Esophagus squamous epithelium (tissue), 5 donors: ENCODE data around the gene TLCD3A. TPM values are rescaled to one million over a fixed set of nuclear protein-coding genes. Genes with fewer than 3 reads are reported as not detected.

Source experiments
- DNase-seq: peaks from one replicate; lab custom pipeline; 2025; lab: John Stamatoyannopoulos, UW
- H3K27ac ChIP-seq, 4 donors: fragments of 200-600 bp; sonication (generic); one replicate each; pipeline ENCODE4 v1.5.1; 2016 to 2019; ENCODE audit warnings: mild to moderate bottlenecking in 1 of 4
- H3K27me3 ChIP-seq, 4 donors: fragments of 200-600 bp; sonication (generic); 1 replicate in 3 of 4; 2 replicates in 1 of 4; pipeline versions ENCODE4 v1.5.1 to v1.6.0; 2017 to 2021; ENCODE audit warnings: antibody characterized with exemption in 1 of 4
- H3K36me3 ChIP-seq, 3 donors: fragments of 200-600 bp; sonication (generic); one replicate each; pipeline ENCODE4 v1.5.1; 2016 to 2019
- H3K4me1 ChIP-seq, 3 donors: fragments of 200-600 bp; sonication (generic); one replicate each; pipeline ENCODE4 v1.5.1; 2017 to 2019
- H3K4me3 ChIP-seq, 4 donors: fragments of 200-600 bp; sonication (generic); 1 replicate in 3 of 4; 2 replicates in 1 of 4; pipeline ENCODE4 v1.5.1; 2016 to 2019; ENCODE audit warnings: mild to moderate bottlenecking in 2 of 4, moderate library complexity in 1 of 4
- H3K9me3 ChIP-seq, 3 donors: fragments of 200-600 bp; sonication (generic); one replicate each; pipeline ENCODE4 v1.5.1; 2016 to 2019
- POLR2A ChIP-seq, 4 donors: fragments of 450-650 bp; IDR thresholded peaks; one replicate each; pipeline ENCODE4 v1.6.1; 2017; ENCODE audit warnings: antibody characterized with exemption in 4 of 4, mild to moderate bottlenecking in 4 of 4, moderate library complexity in 3 of 4
- WGBS, 2 donors: methylation state at CpG; one replicate each; pipeline ENCODE4 v1.1.5; 2018; 5-methylcytosine and 5-hydroxymethylcytosine counted together
- intact Hi-C: fragments of 100-400 bp; cut with DNase I; formaldehyde crosslinking; loops from one replicate; pipeline ENCODE4 v1.15.0; 2022
- total RNA-seq, 4 donors: library from RNA; depleted of rRNA; stranded (reverse); fragments of >200 nt; gene quantifications; one replicate each; pipeline ENCODE4 v1.1.0, GENCODE V29; 2016
- TF ChIP-seq, protein P1 (sequence below), 6 experiments: fragments of 450-650 bp in 4 of 6; fragments of 200-600 bp in 2 of 6; sonication (generic) in 2 of 6; IDR thresholded peaks; one replicate each; pipeline ENCODE4 v1.5.1; 2016 to 2019; ENCODE audit warnings: antibody characterized with exemption in 6 of 6, mild to moderate bottlenecking in 4 of 6, moderate library complexity in 4 of 6
- donor health status: DM: yes; HTN: yes; CAD: no.

The TLCD3A gene
- total RNA-seq, 4 donors from 2014 or later: 12.7 to 31.9 (median 20.9) TPM

- Histone ChIP-seq H3K9me3 (no peaks in the 10 kb centered on the region), H3K27me3 (no peaks in the 10 kb centered on the region), H3K4me3 (no peak overlapping the region), H3K4me1 (no peaks in the 10 kb centered on the region), H3K27ac (no peak overlapping the region), H3K36me3 (peaks cover 0 to 87% (median 5%) of the 10 kb centered on the region in 3 donors)
- WGBS, 2 donors: 84 to 90% methylated on average over 5 of the region's 5 CpGs
- TF ChIP-seq, protein P1, sequence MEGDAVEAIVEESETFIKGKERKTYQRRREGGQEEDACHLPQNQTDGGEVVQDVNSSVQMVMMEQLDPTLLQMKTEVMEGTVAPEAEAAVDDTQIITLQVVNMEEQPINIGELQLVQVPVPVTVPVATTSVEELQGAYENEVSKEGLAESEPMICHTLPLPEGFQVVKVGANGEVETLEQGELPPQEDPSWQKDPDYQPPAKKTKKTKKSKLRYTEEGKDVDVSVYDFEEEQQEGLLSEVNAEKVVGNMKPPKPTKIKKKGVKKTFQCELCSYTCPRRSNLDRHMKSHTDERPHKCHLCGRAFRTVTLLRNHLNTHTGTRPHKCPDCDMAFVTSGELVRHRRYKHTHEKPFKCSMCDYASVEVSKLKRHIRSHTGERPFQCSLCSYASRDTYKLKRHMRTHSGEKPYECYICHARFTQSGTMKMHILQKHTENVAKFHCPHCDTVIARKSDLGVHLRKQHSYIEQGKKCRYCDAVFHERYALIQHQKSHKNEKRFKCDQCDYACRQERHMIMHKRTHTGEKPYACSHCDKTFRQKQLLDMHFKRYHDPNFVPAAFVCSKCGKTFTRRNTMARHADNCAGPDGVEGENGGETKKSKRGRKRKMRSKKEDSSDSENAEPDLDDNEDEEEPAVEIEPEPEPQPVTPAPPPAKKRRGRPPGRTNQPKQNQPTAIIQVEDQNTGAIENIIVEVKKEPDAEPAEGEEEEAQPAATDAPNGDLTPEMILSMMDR (IDR thresholded peaks at IDR 0.05): no peak
- TF ChIP-seq POLR2A (IDR thresholded peaks at IDR 0.05): no peak
- intact Hi-C loops: no loop called here
- no peak for DNase-seq
Observed at GRCh38 chr17:759964-760363, 27.6 kb downstream of the TLCD3A start.

DNA sequence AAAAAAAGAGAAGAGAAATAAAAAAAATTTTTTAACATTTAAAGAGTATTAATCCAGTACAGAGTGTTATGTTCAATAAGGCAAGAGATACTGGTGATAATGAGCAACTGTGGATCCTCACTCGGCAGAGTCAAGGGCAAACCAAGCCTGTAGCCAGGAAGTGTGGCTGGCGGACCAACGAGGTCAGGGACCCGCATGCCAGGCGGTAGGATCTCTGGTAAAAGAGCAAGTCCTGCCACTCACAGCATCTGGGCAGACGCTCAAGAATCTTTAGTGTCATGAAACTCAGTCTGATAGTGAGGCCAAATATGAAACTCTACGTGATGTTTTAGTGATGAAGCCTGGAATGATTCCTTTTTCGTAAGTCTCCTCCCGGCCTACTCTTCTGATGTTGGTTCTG, 28.0 kb downstream of the TLCD3A start:
- Histone ChIP-seq H3K27ac (no peak overlapping the region), H3K4me3 (no peak overlapping the region), H3K9me3 (no peaks in the 10 kb centered on the region), H3K27me3 (no peaks in the 10 kb centered on the region), H3K4me1 (no peaks in the 10 kb centered on the region), H3K36me3 (peaks cover 0 to 91% (median 6%) of the 10 kb centered on the region in 3 donors)
- 77 to 87% methylated on average over 9 of the region's 9 CpGs for WGBS, 2 donors
- TF ChIP-seq, protein P1 (IDR thresholded peaks at IDR 0.05): no peak
- TF ChIP-seq POLR2A (IDR thresholded peaks at IDR 0.05): no peak
- DNase-seq: no peak
- intact Hi-C loops: no loop called here

GRCh38 chr17:767076-767475, 34.7 kb downstream of the TLCD3A start:
- Histone ChIP-seq H3K4me3 (no peak overlapping the region), H3K27me3 (no peaks in the 10 kb centered on the region), H3K4me1 (no peaks in the 10 kb centered on the region), H3K27ac (no peak overlapping the region), H3K9me3 (no peaks in the 10 kb centered on the region), H3K36me3 (peaks cover 17 to 100% (median 35%) of the 10 kb centered on the region in 3 donors)
- intact Hi-C loops: no loop called here
- no peak for DNase-seq
- WGBS, 2 donors: 67 to 69% methylated on average over 3 of the region's 3 CpGs
- TF ChIP-seq, protein P1 (IDR thresholded peaks at IDR 0.05): no peak
- TF ChIP-seq POLR2A (IDR thresholded peaks at IDR 0.05): no peak

DNA sequence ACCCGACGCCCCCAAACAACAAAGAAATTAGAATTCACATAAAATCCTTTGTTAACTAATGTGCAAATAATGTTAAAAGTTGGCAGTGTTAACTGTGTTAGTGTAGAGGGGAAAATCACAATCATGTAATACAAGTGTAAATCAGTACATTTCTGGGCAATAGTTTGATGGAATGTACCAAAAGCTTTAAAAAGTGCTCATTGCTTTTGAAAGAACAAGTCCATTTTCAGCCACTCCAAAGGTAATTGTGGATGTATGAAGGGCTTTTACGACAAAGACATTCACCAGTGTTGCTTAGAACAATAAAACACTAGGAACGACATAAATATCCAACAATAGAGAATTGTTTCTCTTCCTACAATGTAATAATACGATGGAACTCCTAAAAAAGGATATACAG, 40.6 kb downstream of the TLCD3A start:
- TF ChIP-seq, protein P1 (IDR thresholded peaks at IDR 0.05): no peak
- TF ChIP-seq POLR2A (IDR thresholded peaks at IDR 0.05): no peak
- Histone ChIP-seq H3K36me3 (peaks cover 18 to 98% (median 53%) of the 10 kb centered on the region in 3 donors), H3K9me3 (no peaks in the 10 kb centered on the region), H3K27me3 (no peaks in the 10 kb centered on the region), H3K4me3 (no peak overlapping the region), H3K27ac (no peak overlapping the region), H3K4me1 (no peaks in the 10 kb centered on the region)
- intact Hi-C loops: no loop called here
- DNase-seq: no peak
- 79 to 86% methylated on average over 5 of the region's 5 CpGs for WGBS, 2 donors

DNA sequence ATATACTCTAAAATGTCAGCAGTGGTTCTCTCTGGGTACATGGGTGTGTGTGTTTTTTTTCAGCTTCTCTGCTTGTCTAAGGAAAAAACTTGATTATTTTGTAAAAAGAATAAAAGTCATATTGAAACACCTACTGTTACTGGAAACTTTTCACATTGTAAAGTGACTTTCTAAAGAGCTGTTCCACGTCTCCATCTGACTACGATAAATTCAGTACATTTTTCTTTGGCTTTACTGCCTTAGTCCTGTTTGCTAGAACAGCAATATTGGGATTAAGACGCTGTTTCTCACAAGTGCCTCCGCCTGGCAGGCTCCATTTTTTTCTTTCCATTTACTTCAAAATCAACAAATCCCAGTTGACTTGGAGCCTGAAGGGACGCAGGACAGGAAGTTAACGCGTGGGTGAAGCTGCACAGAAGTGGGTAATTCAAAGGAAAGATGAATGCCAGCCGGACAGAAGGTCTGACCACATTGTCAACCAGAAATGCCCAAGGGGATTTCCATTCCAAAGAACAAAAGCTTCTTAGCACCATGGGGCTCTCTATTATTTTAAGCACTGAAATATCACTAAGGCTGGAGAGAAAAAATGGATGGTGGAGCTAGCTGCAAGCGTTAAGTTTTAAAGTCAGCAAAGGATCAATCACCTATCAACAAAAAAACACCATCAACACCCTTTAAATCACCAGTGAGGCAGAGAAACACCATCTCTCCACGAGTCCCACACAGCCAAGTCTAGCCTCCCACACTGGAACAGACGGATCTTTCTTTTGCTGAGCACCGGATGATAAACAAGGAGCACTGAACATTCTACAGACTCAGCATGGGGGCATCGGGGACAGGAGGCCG, 41.3 kb downstream of the TLCD3A start:
- WGBS, 2 donors: 77 to 84% methylated on average over 14 of the region's 14 CpGs
- no peak for TF ChIP-seq POLR2A (IDR thresholded peaks at IDR 0.05)
- TF ChIP-seq, protein P1 (IDR thresholded peaks at IDR 0.05): no peak
- intact Hi-C loops: no loop called here
- no peak overlapping the region for H3K27ac ChIP-seq
- no peak for DNase-seq
- no peaks in the 10 kb centered on the region for H3K27me3 ChIP-seq
- no peaks in the 10 kb centered on the region for H3K9me3 ChIP-seq
- no peak overlapping the region for H3K4me3 ChIP-seq
- no peaks in the 10 kb centered on the region for H3K4me1 ChIP-seq
- peaks cover 24 to 98% (median 56%) of the 10 kb centered on the region in 3 donors for H3K36me3 ChIP-seq
